ENCODE results near the gene TAB3.

DNA sequence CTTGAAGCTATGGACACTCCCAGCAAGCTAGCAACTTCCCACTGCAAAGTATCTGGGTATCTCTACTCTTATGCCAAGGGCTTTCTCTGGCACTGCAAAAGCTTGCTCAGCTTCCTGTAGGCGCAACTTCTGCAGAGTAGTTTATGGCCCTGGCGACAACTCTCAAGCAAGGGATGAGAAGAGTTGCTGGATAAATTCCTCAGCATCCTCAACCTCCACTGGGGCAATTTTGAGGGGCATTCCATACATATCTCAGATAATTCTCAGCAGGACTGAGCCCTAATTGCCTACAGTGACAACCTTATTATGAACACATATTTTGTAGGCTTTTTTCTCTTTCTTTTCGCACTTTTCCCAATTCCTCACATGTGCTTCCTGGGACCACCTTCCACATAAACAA lies 31.2 kb upstream of the TAB3 start:
- TF ChIP-seq, protein P1, sequence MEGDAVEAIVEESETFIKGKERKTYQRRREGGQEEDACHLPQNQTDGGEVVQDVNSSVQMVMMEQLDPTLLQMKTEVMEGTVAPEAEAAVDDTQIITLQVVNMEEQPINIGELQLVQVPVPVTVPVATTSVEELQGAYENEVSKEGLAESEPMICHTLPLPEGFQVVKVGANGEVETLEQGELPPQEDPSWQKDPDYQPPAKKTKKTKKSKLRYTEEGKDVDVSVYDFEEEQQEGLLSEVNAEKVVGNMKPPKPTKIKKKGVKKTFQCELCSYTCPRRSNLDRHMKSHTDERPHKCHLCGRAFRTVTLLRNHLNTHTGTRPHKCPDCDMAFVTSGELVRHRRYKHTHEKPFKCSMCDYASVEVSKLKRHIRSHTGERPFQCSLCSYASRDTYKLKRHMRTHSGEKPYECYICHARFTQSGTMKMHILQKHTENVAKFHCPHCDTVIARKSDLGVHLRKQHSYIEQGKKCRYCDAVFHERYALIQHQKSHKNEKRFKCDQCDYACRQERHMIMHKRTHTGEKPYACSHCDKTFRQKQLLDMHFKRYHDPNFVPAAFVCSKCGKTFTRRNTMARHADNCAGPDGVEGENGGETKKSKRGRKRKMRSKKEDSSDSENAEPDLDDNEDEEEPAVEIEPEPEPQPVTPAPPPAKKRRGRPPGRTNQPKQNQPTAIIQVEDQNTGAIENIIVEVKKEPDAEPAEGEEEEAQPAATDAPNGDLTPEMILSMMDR (IDR thresholded peaks at IDR 0.05), result no peak
- TF ChIP-seq POLR2A (IDR thresholded peaks at IDR 0.05), result no peak
